K562 (cell line): ENCODE measurements around the gene MTHFR. TPM values are rescaled to one million over a fixed set of nuclear protein-coding genes. Genes with fewer than 3 reads are reported as not detected.

Experiments
- CBX2 ChIP-seq: fragments of 200-600 bp; sonication (generic); IDR thresholded peaks from one replicate; pipeline ENCODE4 v1.6.1; 2012; ENCODE audit warnings: mild to moderate bottlenecking, low read length, inconsistent platforms; ENCODE audit not compliant: insufficient read depth, poor library complexity, severe bottlenecking
- CTBP1 ChIP-seq: fragments of 450-650 bp; IDR thresholded peaks from 2 replicates; pipeline ENCODE4 v1.6.1; 2016; ENCODE audit warnings: borderline replicate concordance
- ESRRA ChIP-seq: fragments of 450-650 bp; IDR thresholded peaks from 2 replicates; pipeline ENCODE4 v1.6.1; 2014; ENCODE audit warnings: low read depth, mild to moderate bottlenecking, moderate library complexity, borderline replicate concordance
- ETV6 ChIP-seq, 3 experiments: fragments of 150-350 bp in 1 of 3; sonication (generic) in 1 of 3; formaldehyde crosslinking in 1 of 3; IDR thresholded peaks; 2 replicates each; pipeline versions ENCODE4 v1.6.1 to v1.8.0; 2014 to 2022; ENCODE audit warnings: borderline replicate concordance in 2 of 3, low read depth in 2 of 3, antibody characterized with exemption in 1 of 3, low read length in 1 of 3, mild to moderate bottlenecking in 1 of 3, missing genetic modification reagents in 1 of 3
- FOXP1 ChIP-seq: sonication (generic); formaldehyde crosslinking; IDR thresholded peaks from 2 replicates; pipeline ENCODE4 v1.8.0; 2022; ENCODE audit warnings: mild to moderate bottlenecking, missing genetic modification reagents
- GTF2E2 ChIP-seq: fragments of 200-800 bp; sonication (Bioruptor generic); IDR thresholded peaks from 2 replicates; pipeline ENCODE4 v1.6.1; 2016; ENCODE audit warnings: missing genetic modification characterization, missing compliant biosample characterization
- HDAC1 ChIP-seq, 2 experiments: fragments of 450-650 bp; IDR thresholded peaks; 2 replicates each; pipeline ENCODE4 v1.6.1; 2016 to 2017; ENCODE audit warnings: inconsistent platforms in 1 of 2, mild to moderate bottlenecking in 1 of 2, moderate library complexity in 1 of 2
- ILF3 ChIP-seq: fragments of 450-650 bp; IDR thresholded peaks from 2 replicates; pipeline ENCODE4 v1.6.1; 2018; ENCODE audit warnings: antibody characterized with exemption, mild to moderate bottlenecking, moderate library complexity, borderline replicate concordance
- JUND ChIP-seq, 2 experiments: IDR thresholded peaks; 2 replicates in 1 of 2; 3 replicates in 1 of 2; pipeline ENCODE4 v1.6.1; 2011; ENCODE audit warnings: borderline replicate concordance in 2 of 2, low read depth in 2 of 2, low read length in 2 of 2, improper control_type of control experiment in 1 of 2, missing biosample characterization in 1 of 2, missing genetic modification characterization in 1 of 2, missing genetic modification reagents in 1 of 2
- MAZ ChIP-seq, 2 experiments: fragments of 450-650 bp in 1 of 2; sonication (generic) in 1 of 2; formaldehyde crosslinking; IDR thresholded peaks in 1 of 2; conservative IDR thresholded peaks in 1 of 2; 2 replicates each; pipeline versions ENCODE4 v1.4.0 to v1.5.0; 2020; ENCODE audit warnings: mild to moderate bottlenecking in 1 of 2, missing genetic modification reagents in 1 of 2
- PYGO2 ChIP-seq: fragments of 450-650 bp; IDR thresholded peaks from 2 replicates; pipeline ENCODE4 v1.6.1; 2016; ENCODE audit warnings: mild to moderate bottlenecking, missing genetic modification characterization, moderate library complexity, missing compliant biosample characterization
- RAD21 ChIP-seq, 2 experiments: fragments of 250-450 bp in 1 of 2; fragments of 450-650 bp in 1 of 2; sonication (Bioruptor Pico) in 1 of 2; formaldehyde crosslinking in 1 of 2; IDR thresholded peaks in 1 of 2; conservative IDR thresholded peaks in 1 of 2; 2 replicates each; pipeline versions ENCODE4 v1.4.0 to v1.8.0; 2020 to 2022; ENCODE audit warnings: mild to moderate bottlenecking in 2 of 2, moderate library complexity in 1 of 2
- RNF2 ChIP-seq: sonication (generic); IDR thresholded peaks from 2 replicates; pipeline ENCODE4 v1.6.1; 2016
- SPI1 ChIP-seq: IDR thresholded peaks from 2 replicates; pipeline ENCODE4 v1.6.1; 2011; ENCODE audit warnings: low read depth, low read length, control low read depth, borderline replicate concordance
- TAF15 ChIP-seq: fragments of 200-400 bp; formaldehyde crosslinking; IDR thresholded peaks from 2 replicates; pipeline ENCODE4 v1.6.1; 2017; ENCODE audit warnings: mild to moderate bottlenecking, low read depth, low read length, moderate library complexity
- TARDBP ChIP-seq: fragments of 450-650 bp; IDR thresholded peaks from 2 replicates; pipeline ENCODE4 v1.6.1; 2016
- ZNF165 ChIP-seq: fragments of 250-450 bp; sonication (Bioruptor Pico); IDR thresholded peaks from 2 replicates; pipeline ENCODE4 v1.4.0; 2020; ENCODE audit warnings: borderline replicate concordance
- ZNF174 ChIP-seq: fragments of 250-450 bp; sonication (Bioruptor Pico); IDR thresholded peaks from 2 replicates; pipeline ENCODE4 v1.4.0; 2020; ENCODE audit warnings: mild to moderate bottlenecking
- ZNF224 ChIP-seq: sonication (generic); formaldehyde crosslinking; IDR thresholded peaks from 2 replicates; pipeline ENCODE4 v1.8.0; 2022; ENCODE audit warnings: mild to moderate bottlenecking, missing genetic modification reagents
- ZNF263 ChIP-seq: sonication (generic); formaldehyde crosslinking; IDR thresholded peaks from 2 replicates; pipeline ENCODE4 v1.8.0; 2022; ENCODE audit warnings: mild to moderate bottlenecking, missing genetic modification reagents, borderline replicate concordance
- polyA plus RNA-seq, 8 experiments: library from polyadenylated mRNA; depleted of rRNA in 4 of 8; stranded (reverse) in 5 of 8; unstranded in 3 of 8; fragments of >200 nt; fragmentation: Nextera tagmentation in 2 of 8; fragmentation: Illumina TruSeq in 1 of 8; extraction: Ambion mirVana in 2 of 8; extraction: Trizol in 1 of 8; gene quantifications; 2 replicates each; pipeline versions ENCODE4 v1.2.1 to v1.2.3, GENCODE V29; 2011 to 2014; ENCODE audit warnings: inconsistent platforms in 1 of 8, missing spikeins in 1 of 8
- total RNA-seq, 7 experiments: library from RNA; depleted of rRNA in 6 of 7; stranded (reverse); fragments of >200 nt in 6 of 7; fragmentation: Illumina TruSeq in 2 of 7; extraction: Trizol in 2 of 7; gene quantifications; 2 replicates each; pipeline versions ENCODE4 v1.2.1 to v1.2.3, GENCODE V29; 2011 to 2021; ENCODE audit warnings: low replicate concordance in 1 of 7
- TF ChIP-seq, protein P1 (sequence below): fragments of 250-450 bp; sonication (Bioruptor Pico); IDR thresholded peaks from 2 replicates; pipeline ENCODE4 v1.8.0; 2022; ENCODE audit warnings: moderate library complexity, mild to moderate bottlenecking, inconsistent platforms
- TF ChIP-seq, protein P2 (sequence below): fragments of 450-650 bp; IDR thresholded peaks from 2 replicates; pipeline ENCODE4 v1.6.1; 2016; ENCODE audit warnings: low read depth, mild to moderate bottlenecking, moderate library complexity
- TF ChIP-seq, protein P3 (sequence below): fragments of 250-450 bp; sonication (Bioruptor Pico); IDR thresholded peaks from 2 replicates; pipeline ENCODE4 v1.9.0; 2021; ENCODE audit warnings: mild to moderate bottlenecking
- TF ChIP-seq, protein P4 (sequence below): fragments of 450-650 bp; formaldehyde crosslinking; IDR thresholded peaks from 2 replicates; pipeline ENCODE4 v1.4.0; 2022; ENCODE audit warnings: missing genetic modification characterization

MTHFR gene
- total and polyA plus RNA-seq, 9 of the 15 experiments (the other 6 are each of a cell fraction or from before 2014, with no cell fraction given) = 5.0 to 104 (median 62.6) TPM

DNA sequence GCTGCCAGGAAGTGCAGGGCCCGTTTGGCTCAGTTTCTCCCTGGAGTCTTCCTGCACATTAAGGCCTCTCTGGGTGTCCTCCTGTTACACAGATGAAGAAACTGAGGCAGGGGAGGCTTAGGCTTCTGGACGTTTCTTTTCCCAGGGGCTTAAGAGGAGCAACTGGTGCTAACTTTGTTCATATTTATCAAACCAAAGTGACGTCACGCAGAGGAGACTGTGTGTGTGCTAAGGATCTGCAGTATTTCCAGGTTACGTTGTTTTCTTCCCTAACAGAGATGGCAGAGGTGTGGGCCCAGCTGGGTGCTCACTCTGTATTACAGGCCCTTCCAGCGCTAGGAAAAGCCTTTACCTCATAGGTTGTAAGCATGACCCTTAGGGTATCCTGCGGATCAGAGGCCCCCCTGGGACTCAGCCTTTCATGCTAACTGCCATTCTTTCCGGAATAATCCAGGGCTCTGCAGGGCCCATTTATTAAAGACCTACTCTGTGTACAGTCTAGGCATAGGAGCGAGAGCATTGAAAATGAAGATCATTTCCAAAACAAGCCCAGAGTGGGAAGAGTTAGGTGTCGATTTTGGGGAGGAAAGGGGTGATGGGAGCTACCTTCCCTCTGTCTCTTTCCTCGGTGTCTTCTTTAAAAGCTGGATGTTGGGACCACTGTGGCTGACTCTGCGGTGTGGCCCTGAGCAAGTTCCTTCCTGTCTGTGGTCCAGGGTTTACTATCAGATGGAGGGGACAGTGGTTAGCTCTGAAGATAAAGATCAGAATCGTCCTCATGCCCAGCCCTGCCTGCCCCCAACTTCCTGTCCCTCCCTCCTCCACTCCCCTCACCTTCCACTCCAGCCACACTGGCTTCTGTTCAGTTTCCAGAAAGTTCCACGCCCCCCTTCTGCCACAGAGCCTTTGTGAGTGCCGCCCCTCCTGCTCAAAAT, 65.2 kb downstream of the MTHFR start (continued):
- TF ChIP-seq ZNF263 (CRISPR knock-in tag) (no peak), ETV6 (IDR thresholded peaks at IDR 0.05; ENCODE audit: borderline replicate concordance in 1 of 2, low read depth in 2 of 2, low read length in 1 of 2) (peak in 1 of 2 experiments; percentile 88; a peak in 3 of 4 replicates), ETV6 (CRISPR knock-in tag; IDR thresholded peaks at IDR 0.05; ENCODE audit: borderline replicate concordance) (no peak), CBX2 (no peak), RAD21 (CRISPR knock-in tag; conservative IDR thresholded peaks at IDR 0.05 in 1 of 2, IDR thresholded peaks at IDR 0.05 in 1 of 2) (no peak), ZNF224 (CRISPR knock-in tag) (no peak), TARDBP (no peak), ZNF165 (CRISPR knock-in tag) (no peak), MAZ (CRISPR knock-in tag; conservative IDR thresholded peaks at IDR 0.05 in 1 of 2, IDR thresholded peaks at IDR 0.05 in 1 of 2) (peak; percentile 69; a peak in 3 of 4 replicates), PYGO2 (tag) (no peak), SPI1 (peak; percentile 35; the same call in 1 of the 2 replicates), FOXP1 (CRISPR knock-in tag) (no peak), HDAC1 (IDR thresholded peaks at IDR 0.05) (peak in 1 of 2 experiments; percentile 50; a peak in 2 of 4 replicates), TAF15 (no peak), JUND (IDR thresholded peaks at IDR 0.05; ENCODE audit: borderline replicate concordance, low read depth, low read length) (peak; percentile 61), JUND (tag; IDR thresholded peaks at IDR 0.05; ENCODE audit: borderline replicate concordance, low read depth, low read length) (peak; percentile 41; the same call in 1 of the 3 replicates), RNF2 (peak; percentile 94; the same call in 1 of the 2 replicates), ILF3 (no peak), CTBP1 (peak; percentile 97), ESRRA (peak; percentile 96; the same call in 1 of the 2 replicates), ZNF174 (no peak), GTF2E2 (tag) (peak; percentile 48; the same call in 1 of the 2 replicates)
- TF ChIP-seq, protein P1, sequence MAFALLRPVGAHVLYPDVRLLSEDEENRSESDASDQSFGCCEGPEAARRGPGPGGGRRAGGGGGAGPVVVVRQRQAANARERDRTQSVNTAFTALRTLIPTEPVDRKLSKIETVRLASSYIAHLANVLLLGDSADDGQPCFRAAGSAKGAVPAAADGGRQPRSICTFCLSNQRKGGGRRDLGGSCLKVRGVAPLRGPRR (CRISPR knock-in tag) = no peak
- TF ChIP-seq, protein P2, sequence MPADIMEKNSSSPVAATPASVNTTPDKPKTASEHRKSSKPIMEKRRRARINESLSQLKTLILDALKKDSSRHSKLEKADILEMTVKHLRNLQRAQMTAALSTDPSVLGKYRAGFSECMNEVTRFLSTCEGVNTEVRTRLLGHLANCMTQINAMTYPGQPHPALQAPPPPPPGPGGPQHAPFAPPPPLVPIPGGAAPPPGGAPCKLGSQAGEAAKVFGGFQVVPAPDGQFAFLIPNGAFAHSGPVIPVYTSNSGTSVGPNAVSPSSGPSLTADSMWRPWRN = peak; percentile 73; the same call in 1 of the 2 replicates
- TF ChIP-seq, protein P3, sequence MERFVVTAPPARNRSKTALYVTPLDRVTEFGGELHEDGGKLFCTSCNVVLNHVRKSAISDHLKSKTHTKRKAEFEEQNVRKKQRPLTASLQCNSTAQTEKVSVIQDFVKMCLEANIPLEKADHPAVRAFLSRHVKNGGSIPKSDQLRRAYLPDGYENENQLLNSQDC = no peak
- TF ChIP-seq, protein P4, sequence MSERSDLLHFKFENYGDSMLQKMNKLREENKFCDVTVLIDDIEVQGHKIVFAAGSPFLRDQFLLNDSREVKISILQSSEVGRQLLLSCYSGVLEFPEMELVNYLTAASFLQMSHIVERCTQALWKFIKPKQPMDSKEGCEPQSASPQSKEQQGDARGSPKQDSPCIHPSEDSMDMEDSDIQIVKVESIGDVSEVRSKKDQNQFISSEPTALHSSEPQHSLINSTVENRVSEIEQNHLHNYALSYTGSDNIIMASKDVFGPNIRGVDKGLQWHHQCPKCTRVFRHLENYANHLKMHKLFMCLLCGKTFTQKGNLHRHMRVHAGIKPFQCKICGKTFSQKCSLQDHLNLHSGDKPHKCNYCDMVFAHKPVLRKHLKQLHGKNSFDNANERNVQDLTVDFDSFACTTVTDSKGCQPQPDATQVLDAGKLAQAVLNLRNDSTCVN = no peak
